ENCODE data around the gene RHBDF2. TPM values are rescaled to one million over a fixed set of nuclear protein-coding genes. Genes with fewer than 3 reads are reported as not detected.

The RHBDF2 gene
- total RNA-seq, 1 experiment from 2014 or later, result 19.7 TPM

GRCh38 chr17:76481071-76481655, 20.1 kb downstream of the RHBDF2 start:
- DNase-seq, result no peak
- H4K20me1 ChIP-seq (ENCODE audit: control insufficient read depth, insufficient read depth, insufficient read length), result no peaks in the 10 kb centered on the region
- no peaks in the 10 kb centered on the region for H3K23me2 ChIP-seq (ENCODE audit: insufficient read length, low read depth, low read length, poor library complexity, severe bottlenecking)
- no peak for TF ChIP-seq CTCF (conservative IDR thresholded peaks at IDR 0.05)
- peaks cover 2% of the 10 kb centered on the region; the same call in 1 of the 2 replicates for H3K27me3 Mint-ChIP-seq (ENCODE audit: low read depth)
- no peak overlapping the region for H3K4ac ChIP-seq (ENCODE audit: low read depth, low read length)
- H3K18ac ChIP-seq (ENCODE audit: insufficient read length, low read depth, low read length), result no peak overlapping the region
- H4K5ac ChIP-seq (ENCODE audit: insufficient read length, low read depth, low read length), result no peak overlapping the region
- no peak overlapping the region for H2BK12ac ChIP-seq (ENCODE audit: insufficient read length, low read depth, low read length)
- H3K9me3 ChIP-seq (ENCODE audit: control insufficient read depth, low read depth, low read length), result no peaks in the 10 kb centered on the region
- H3K4me2 ChIP-seq (ENCODE audit: insufficient read depth, insufficient read length, low read length), result no peak overlapping the region
- H3K79me2 ChIP-seq (ENCODE audit: insufficient read depth, low read length), result no peaks in the 10 kb centered on the region
- no peak overlapping the region for H4K8ac ChIP-seq (replicated peaks; ENCODE audit: insufficient read length, low read depth, low read length)
- no peak overlapping the region for H3K27ac ChIP-seq (ENCODE audit: insufficient read length, low read depth, low read length)
- no CpG with 5 or more reads among the region's 21 CpGs for WGBS (ENCODE audit: extremely low coverage, insufficient read length, low lambda C conversion rate)
- H3K56ac ChIP-seq (ENCODE audit: insufficient read length, low read depth, low read length), result no peak overlapping the region
- H3K27ac Mint-ChIP-seq, result no peak overlapping the region; a peak in 1 of 7 replicates
- H3T11ph ChIP-seq (ENCODE audit: low read length), result no peak overlapping the region
- H2BK5ac ChIP-seq (ENCODE audit: insufficient read length, low read length), result no peak overlapping the region
- no peak overlapping the region for H2AK5ac ChIP-seq (ENCODE audit: insufficient read length, low read length)
- no peak overlapping the region; the same call in 1 of the 2 replicates for H3K14ac ChIP-seq (ENCODE audit: insufficient read depth, low read length)
- no peak overlapping the region for H2BK20ac ChIP-seq (ENCODE audit: low read depth, low read length, poor library complexity, severe bottlenecking)
- H2BK15ac ChIP-seq (ENCODE audit: low read depth, low read length), result no peak overlapping the region
- H2AFZ ChIP-seq (ENCODE audit: low read length), result no peak overlapping the region
- no peak overlapping the region for H4K91ac ChIP-seq (ENCODE audit: insufficient read length, low read depth, low read length)
- H3K4me1 ChIP-seq (ENCODE audit: insufficient read depth, low read length), result no peaks in the 10 kb centered on the region
- no peak overlapping the region for H3K23ac ChIP-seq (ENCODE audit: insufficient read length, low read depth, low read length)
- no peaks in the 10 kb centered on the region for H3K27me3 ChIP-seq (ENCODE audit: insufficient read depth, low read length)
- H2BK120ac ChIP-seq (ENCODE audit: low read depth, low read length, poor library complexity, severe bottlenecking), result no peak overlapping the region
- H3K9me3 Mint-ChIP-seq, result no peaks in the 10 kb centered on the region
- H3K9ac ChIP-seq (ENCODE audit: extremely low read depth, insufficient read length, low read length), result no peak overlapping the region
- no peaks in the 10 kb centered on the region for H3K79me1 ChIP-seq (ENCODE audit: insufficient read depth, low read depth, low read length, poor library complexity, severe bottlenecking)
- peaks cover 0 to 8% of the 10 kb centered on the region in 2 experiments; a peak in 2 of 4 replicates for H3K4me1 Mint-ChIP-seq
- H3K36me3 Mint-ChIP-seq (ENCODE audit: insufficient read depth in 1 of 3, low read depth in 3 of 3), result peaks cover 1 to 8% (median 4%) of the 10 kb centered on the region in 3 experiments; a peak in 4 of 7 replicates
- H3K4me3 Mint-ChIP-seq, result no peak overlapping the region

Data from H9 (cell line).